ENCODE data around the gene TTC7B. TPM values are rescaled to one million over a fixed set of nuclear protein-coding genes. Genes with fewer than 3 reads are reported as not detected.

The TTC7B gene
- total and polyA plus RNA-seq, 9 of the 15 experiments (the other 6 are each of a cell fraction or from before 2014, with no cell fraction given): 2.2 to 77.2 (median 36.7) TPM

DNA sequence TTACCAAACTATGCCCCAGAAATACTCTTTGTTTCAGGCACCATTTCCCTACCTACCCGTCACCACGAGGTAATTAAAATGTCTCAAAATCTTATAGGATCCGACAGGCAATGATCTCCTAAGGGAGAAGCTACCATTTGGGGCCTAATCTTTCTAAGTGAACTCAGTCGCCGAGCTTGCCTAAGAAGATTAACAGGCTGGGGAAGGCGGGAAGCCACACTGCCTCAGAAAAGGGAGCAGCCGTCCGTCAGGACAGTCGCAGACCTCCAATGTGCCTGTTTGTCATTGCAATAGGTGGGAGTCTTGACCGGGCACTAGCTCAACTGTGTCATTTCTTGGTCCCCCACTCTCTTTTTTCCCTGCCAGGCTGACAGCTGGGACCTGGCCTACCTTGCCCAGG, 4.6 kb downstream of the TTC7B start (continued):
- TF ChIP-seq, protein P1, sequence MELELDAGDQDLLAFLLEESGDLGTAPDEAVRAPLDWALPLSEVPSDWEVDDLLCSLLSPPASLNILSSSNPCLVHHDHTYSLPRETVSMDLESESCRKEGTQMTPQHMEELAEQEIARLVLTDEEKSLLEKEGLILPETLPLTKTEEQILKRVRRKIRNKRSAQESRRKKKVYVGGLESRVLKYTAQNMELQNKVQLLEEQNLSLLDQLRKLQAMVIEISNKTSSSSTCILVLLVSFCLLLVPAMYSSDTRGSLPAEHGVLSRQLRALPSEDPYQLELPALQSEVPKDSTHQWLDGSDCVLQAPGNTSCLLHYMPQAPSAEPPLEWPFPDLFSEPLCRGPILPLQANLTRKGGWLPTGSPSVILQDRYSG (tag; conservative IDR thresholded peaks at IDR 0.05; ENCODE audit: low read depth): no peak
- TF ChIP-seq ZNF165 (CRISPR knock-in tag; IDR thresholded peaks at IDR 0.05; ENCODE audit: borderline replicate concordance) (no peak), HNRNPUL1 (IDR thresholded peaks at IDR 0.05; ENCODE audit: low read length) (no peak), GABPA (tag; conservative IDR thresholded peaks at IDR 0.05; ENCODE audit: low read depth) (no peak), RBM15 (IDR thresholded peaks at IDR 0.05; ENCODE audit: insufficient read depth, low read length) (no peak)
- TF ChIP-seq, protein P2, sequence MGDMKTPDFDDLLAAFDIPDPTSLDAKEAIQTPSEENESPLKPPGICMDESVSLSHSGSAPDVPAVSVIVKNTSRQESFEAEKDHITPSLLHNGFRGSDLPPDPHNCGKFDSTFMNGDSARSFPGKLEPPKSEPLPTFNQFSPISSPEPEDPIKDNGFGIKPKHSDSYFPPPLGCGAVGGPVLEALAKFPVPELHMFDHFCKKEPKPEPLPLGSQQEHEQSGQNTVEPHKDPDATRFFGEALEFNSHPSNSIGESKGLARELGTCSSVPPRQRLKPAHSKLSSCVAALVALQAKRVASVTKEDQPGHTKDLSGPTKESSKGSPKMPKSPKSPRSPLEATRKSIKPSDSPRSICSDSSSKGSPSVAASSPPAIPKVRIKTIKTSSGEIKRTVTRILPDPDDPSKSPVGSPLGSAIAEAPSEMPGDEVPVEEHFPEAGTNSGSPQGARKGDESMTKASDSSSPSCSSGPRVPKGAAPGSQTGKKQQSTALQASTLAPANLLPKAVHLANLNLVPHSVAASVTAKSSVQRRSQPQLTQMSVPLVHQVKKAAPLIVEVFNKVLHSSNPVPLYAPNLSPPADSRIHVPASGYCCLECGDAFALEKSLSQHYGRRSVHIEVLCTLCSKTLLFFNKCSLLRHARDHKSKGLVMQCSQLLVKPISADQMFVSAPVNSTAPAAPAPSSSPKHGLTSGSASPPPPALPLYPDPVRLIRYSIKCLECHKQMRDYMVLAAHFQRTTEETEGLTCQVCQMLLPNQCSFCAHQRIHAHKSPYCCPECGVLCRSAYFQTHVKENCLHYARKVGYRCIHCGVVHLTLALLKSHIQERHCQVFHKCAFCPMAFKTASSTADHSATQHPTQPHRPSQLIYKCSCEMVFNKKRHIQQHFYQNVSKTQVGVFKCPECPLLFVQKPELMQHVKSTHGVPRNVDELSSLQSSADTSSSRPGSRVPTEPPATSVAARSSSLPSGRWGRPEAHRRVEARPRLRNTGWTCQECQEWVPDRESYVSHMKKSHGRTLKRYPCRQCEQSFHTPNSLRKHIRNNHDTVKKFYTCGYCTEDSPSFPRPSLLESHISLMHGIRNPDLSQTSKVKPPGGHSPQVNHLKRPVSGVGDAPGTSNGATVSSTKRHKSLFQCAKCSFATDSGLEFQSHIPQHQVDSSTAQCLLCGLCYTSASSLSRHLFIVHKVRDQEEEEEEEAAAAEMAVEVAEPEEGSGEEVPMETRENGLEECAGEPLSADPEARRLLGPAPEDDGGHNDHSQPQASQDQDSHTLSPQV (IDR thresholded peaks at IDR 0.05): no peak

Measured in K562 (cell line).